Tongue (tissue), 2 donors: Measurements from ENCODE around the gene SF1. TPM values are rescaled to one million over a fixed set of nuclear protein-coding genes. Genes with fewer than 3 reads are reported as not detected.

Source experiments
- DNase-seq: peaks from one replicate; pipeline ENCODE4 v3.0.0-alpha.2; 2015
- total RNA-seq: library from RNA; depleted of rRNA; stranded (reverse); fragments of >200 nt; gene quantifications from one replicate; pipeline ENCODE4 v1.2.3, GENCODE V29; 2014

Gene SF1
- total RNA-seq, 1 donor from 2014 or later: 121 TPM

DNA sequence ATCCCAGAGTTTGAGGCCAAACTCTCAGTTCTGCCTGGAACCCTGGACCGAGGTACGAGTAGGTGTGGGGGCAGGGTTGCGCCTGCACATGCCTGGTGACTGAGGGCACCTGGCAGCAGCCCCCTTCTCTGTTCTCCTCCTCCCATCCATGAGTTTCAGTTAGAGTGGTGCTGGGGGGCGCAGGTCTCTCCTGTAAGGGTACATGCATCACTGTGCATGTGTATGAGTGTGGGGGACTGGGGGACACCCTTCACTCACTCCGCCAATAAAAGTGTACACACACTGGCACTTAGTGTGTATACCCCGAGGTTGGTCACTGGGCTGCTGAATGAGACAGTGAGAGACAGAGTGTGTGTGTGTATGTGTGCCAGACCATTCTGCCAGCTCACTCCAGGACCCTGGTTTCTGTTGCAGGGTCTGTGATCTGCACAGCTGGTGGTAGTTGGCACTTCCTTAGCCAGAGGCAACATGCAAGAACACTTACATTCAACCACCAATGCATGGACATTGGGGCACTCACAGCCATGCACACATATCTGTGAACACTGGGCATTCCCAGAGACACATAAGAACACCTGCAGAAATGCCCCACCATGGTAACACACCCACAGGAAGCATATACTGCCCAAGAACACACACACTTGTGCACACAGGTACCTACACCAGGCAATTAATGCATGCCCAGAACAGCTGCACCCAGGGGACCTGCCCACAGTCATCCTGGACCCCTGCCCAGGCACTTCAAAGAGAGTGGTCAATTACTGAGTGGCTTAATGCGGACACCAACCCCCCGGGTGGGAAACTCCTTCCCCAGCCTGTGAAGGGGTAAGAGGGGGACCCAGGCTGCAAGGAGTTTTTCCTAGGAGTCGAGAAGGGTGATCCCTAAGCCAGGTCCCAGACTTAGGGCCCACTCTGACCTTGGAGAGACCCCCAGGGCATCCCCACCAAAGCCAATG, 54.2 kb downstream of the SF1 start:
- no peak for DNase-seq

- DNase-seq: peak; percentile 88
These were observed 55.0 kb downstream of the SF1 start, which contains the start of gene NRXN2 for GRCh38 chr11:64723117-64723906. NRXN2 (minus strand) TSS chr11:64723197; CDS start chr11:64713699, 9,498 bp downstream.

- no peak for DNase-seq
These were observed 55.9 kb downstream of the SF1 start for GRCh38 chr11:64722141-64723065.

DNA sequence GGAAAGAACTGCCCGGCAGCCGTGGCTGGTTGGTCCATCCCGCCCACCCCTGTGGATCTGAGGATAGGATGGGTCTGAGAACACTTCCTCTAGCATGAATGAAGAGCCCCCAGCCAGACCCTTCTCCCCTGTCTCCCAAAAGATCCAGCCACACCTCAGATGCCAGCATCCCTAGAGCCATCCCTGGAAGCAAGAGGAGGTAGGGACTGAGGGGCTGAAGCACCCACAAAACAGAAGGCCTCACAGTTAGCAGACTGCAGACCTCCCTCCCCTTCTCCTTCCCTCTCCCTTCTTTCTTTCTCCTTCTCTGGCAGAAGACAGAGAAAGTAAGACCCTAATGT, 57.0 kb downstream of the SF1 start:
- DNase-seq: no peak

DNA sequence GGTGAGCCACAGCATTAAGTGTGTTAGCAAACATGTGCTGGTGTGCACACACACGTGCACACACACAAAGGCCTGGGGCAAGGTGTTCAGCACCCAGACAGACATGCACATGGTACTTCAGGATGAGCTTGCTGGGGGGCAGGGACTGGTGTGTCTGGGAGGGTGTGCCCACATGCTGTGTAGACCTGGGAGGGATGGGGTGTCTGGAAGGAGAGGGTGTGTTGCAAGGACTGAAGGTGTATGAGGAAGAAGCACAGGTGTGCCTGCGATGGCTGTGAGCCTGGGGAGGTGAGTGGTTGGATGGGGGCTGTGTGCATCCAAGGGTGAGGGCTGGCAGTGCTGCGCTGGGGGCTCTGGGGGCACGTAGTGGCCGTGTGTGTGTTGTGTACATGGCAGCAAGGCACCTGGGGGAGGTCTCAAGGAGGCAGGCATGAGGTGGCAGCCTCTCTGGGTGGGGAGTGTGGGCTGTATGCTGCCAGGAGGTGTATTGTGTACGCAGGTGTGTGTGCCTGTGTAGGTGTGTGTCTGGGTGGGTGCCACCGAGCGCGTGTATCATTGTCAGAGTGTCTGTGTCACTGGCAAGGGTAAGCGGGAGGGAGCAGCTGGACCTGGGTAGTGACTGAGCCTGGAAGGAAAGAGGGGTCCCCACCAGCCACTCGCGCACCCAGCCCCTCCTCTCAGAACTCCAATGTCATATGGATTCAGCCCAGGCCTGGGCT, 57.5 kb downstream of the SF1 start:
- no peak for DNase-seq

DNA sequence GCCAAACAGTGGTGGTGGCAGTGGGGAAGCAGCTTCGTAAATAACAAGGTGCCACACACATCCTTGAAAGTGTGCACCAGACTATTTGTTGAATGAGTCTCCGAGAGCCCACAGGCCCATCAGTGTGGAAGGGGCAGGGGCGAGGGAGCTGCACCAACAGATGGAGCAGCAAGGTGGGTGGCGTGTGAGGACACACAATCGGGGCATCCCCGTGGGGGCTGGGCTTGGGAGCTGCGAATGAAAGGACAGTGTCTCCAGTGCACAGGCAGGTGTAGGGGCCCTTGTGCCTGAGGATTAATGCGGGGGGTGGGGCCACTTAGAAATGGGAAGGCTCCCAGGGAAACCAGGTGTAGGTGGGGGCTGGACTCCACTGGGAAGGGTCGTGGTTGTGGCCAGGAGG, 58.2 kb downstream of the SF1 start:
- no peak for DNase-seq

GRCh38 chr11:64719406-64719805, 58.9 kb downstream of the SF1 start:
- DNase-seq: no peak

DNA sequence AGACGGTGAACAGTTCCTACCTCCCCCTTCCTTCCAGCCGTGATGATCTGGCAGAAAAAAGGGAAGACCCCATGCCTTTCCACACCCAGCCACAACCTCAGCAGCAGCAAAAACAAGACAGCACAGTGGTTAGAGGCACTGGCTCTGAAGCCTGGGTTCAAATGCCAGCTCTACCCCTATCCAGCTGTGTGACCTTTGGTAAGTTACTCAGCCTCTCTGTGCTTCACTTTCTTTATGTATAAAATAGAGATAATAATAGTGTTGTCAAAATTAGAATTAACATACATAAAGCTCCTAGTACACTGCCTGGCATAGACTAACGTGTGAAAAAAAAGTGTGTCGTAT, 59.6 kb downstream of the SF1 start:
- no peak for DNase-seq

GRCh38 chr11:64718084-64718779, 60.1 kb downstream of the SF1 start:
- no peak for DNase-seq

DNA sequence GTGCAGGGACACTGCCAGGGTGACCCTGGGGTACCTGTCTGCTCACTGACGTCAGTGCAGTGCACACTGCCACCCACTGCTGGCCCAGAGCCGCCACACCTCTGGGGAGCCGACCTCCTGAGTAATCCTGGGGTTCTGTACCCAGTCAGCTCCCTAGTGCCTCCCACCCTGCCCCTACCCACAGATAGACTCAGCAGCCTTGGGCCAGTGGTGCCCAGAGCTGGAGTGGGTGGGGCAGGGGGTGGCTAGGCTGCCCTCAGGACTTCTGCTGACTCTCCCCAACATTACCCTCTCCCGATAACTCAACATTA, 61.1 kb downstream of the SF1 start:
- no peak for DNase-seq

- DNase-seq: no peak
These were observed 61.7 kb downstream of the SF1 start for GRCh38 chr11:64716473-64717267.

GRCh38 chr11:64715756-64716472, 62.4 kb downstream of the SF1 start:
- no peak for DNase-seq

GRCh38 chr11:64715110-64715509, 63.2 kb downstream of the SF1 start:
- no peak for DNase-seq

DNA sequence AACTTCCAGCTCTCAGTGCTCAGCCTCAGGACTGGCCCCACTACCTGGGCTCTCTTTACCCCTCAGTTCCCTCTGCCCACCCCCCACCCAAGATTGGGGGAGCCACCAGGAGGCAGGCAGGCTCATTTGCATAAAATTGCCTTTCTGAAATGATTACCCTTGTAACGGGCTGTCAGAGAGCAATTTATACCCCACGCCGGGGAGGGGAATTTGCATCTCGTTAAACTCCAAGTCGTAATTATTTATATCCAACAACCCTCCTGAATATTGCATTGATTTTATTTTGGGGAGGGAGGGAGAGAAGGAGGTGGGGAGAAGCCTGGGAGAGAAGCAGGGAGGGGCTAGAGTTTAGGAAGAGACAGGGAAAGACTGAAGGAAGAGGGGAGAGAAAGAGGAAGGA, 63.7 kb downstream of the SF1 start:
- no peak for DNase-seq

Other genes with a start within 250 kb of the SF1 start
- gene SLC22A11, start 222.6 kb downstream of the SF1 start, total RNA-seq: not detected
- not detected for gene SLC22A12, start 187.3 kb downstream of the SF1 start, total RNA-seq
- gene NRXN2, start 55.3 kb downstream of the SF1 start, total RNA-seq: 13.8 TPM
- gene RASGRP2, start 34.4 kb downstream of the SF1 start, total RNA-seq: 30.8 TPM
- 584 TPM for gene PYGM, start 18.6 kb downstream of the SF1 start, total RNA-seq
- gene MAP4K2, start 24.7 kb upstream of the SF1 start, total RNA-seq: 13.1 TPM
- gene MEN1, start 32.0 kb upstream of the SF1 start, total RNA-seq: 16.1 TPM
- 5.7 TPM for gene CDC42BPG, start 66.1 kb upstream of the SF1 start, total RNA-seq
- 86.0 TPM for gene EHD1, start 100.1 kb upstream of the SF1 start, total RNA-seq
- 13.3 TPM for gene ATG2A, start 138.7 kb upstream of the SF1 start, total RNA-seq
- 6.1 TPM for gene PPP2R5B, start 146.1 kb upstream of the SF1 start, total RNA-seq
- not detected for gene GPHA2, start 157.4 kb upstream of the SF1 start, total RNA-seq
- not detected for gene MAJIN, start 193.6 kb upstream of the SF1 start, total RNA-seq
- gene BATF2, start 218.4 kb upstream of the SF1 start, total RNA-seq: 0.21 TPM
- 131 TPM for gene ARL2, start 235.6 kb upstream of the SF1 start, total RNA-seq
- gene SNX15, start 248.9 kb upstream of the SF1 start, total RNA-seq: 15.7 TPM